Endothelial cell of umbilical vein (primary cell): Measurements from ENCODE around the gene SEMA4F. TPM values are rescaled to one million over a fixed set of nuclear protein-coding genes. Genes with fewer than 3 reads are reported as not detected.

Experiments
- BruUV-seq: library from RNA; stranded (reverse); fragments of 400-500 nt; replicated peaks from 2 replicates; lab custom pipeline; 2021; lab: Mats Ljungman, UMichigan
- CTCF ChIA-PET: fragments of 300-600, 350-600 bp; sonication (Branson Sonifier 250); formaldehyde crosslinking; loops from one replicate; lab custom pipeline; 2021; ENCODE audit warnings: antibody characterized with exemption, inconsistent platforms; lab: Charles Lee
- POLR2A ChIA-PET: fragments of 300-600, 350-600 bp; sonication (Branson Sonifier 250); formaldehyde crosslinking; loops from one replicate; lab custom pipeline; 2021; ENCODE audit warnings: antibody characterized with exemption, inconsistent platforms; lab: Charles Lee
- DNase-seq: peaks from one replicate; pipeline ENCODE4 v3.0.0-alpha.2; 2011; ENCODE audit warnings: low read depth, low spot score
- FAIRE-seq: peaks from 2 replicates; lab custom pipeline; 2011; peaks lifted over from hg19 to GRCh38; lab: Jason Lieb, UNC
- H2AFZ ChIP-seq: 2 replicates; pipeline ENCODE4 v1.6.0; 2012; ENCODE audit warnings: low read depth, low read length, control low read depth, inconsistent platforms
- H3K27ac ChIP-seq: 2 replicates; pipeline ENCODE4 v1.5.1; 2011; ENCODE audit warnings: low read depth, mild to moderate bottlenecking, control low read depth, low read length, moderate library complexity; ENCODE audit not compliant: insufficient read depth
- H3K27me3 ChIP-seq, 2 experiments: 2 replicates each; pipeline versions ENCODE4 v1.6.0 to v1.6.1; 2011; ENCODE audit warnings: low read length in 2 of 2, mixed read lengths in 1 of 2; ENCODE audit not compliant: control insufficient read depth in 2 of 2, insufficient read depth in 2 of 2
- H3K36me3 ChIP-seq, 2 experiments: 2 replicates in 1 of 2; 3 replicates in 1 of 2; pipeline ENCODE4 v1.5.1; 2011; ENCODE audit warnings: low read length in 2 of 2, mild to moderate bottlenecking in 1 of 2, moderate library complexity in 1 of 2; ENCODE audit not compliant: control insufficient read depth in 2 of 2, insufficient read depth in 2 of 2; ENCODE audit errors: extremely low read depth in 1 of 2
- H3K4me1 ChIP-seq: 3 replicates; pipeline ENCODE4 v1.5.1; 2011; ENCODE audit warnings: mild to moderate bottlenecking, low read length; ENCODE audit not compliant: control insufficient read depth, insufficient read depth; ENCODE audit errors: extremely low read depth
- H3K4me2 ChIP-seq: 2 replicates; pipeline ENCODE4 v1.6.1; 2011; ENCODE audit warnings: low read length, control low read depth, mixed read lengths; ENCODE audit not compliant: insufficient read depth
- H3K4me3 ChIP-seq, 3 experiments: fragments of 200-600 bp in 1 of 3; sonication (generic), shearing (Covaris generic) in 1 of 3; replicated peaks in 1 of 3; 2 replicates each; pipeline ENCODE4 v1.5.1; 2011 to 2016; ENCODE audit warnings: control low read depth in 3 of 3, low read length in 3 of 3, mild to moderate bottlenecking in 2 of 3, inconsistent platforms in 1 of 3, low read depth in 1 of 3, moderate library complexity in 1 of 3; ENCODE audit not compliant: insufficient read depth in 1 of 3
- H3K79me2 ChIP-seq: 2 replicates; pipeline ENCODE4 v1.6.0; 2012; ENCODE audit warnings: low read length, inconsistent platforms; ENCODE audit not compliant: control insufficient read depth, insufficient read depth
- H3K9ac ChIP-seq: replicated peaks from 2 replicates; pipeline ENCODE3; 2011; ENCODE audit warnings: low read length, control low read depth; ENCODE audit not compliant: insufficient read depth; ENCODE audit errors: extremely low read depth
- H3K9me1 ChIP-seq: replicated peaks from 3 replicates; pipeline ENCODE4 v1.6.0; 2011; ENCODE audit warnings: mild to moderate bottlenecking, low read length; ENCODE audit not compliant: control insufficient read depth, insufficient read depth; ENCODE audit errors: extremely low read depth
- H3K9me3 ChIP-seq: replicated peaks from 2 replicates; pipeline ENCODE4 v1.5.1; 2012; ENCODE audit warnings: low read length, inconsistent platforms; ENCODE audit not compliant: control insufficient read depth, insufficient read depth
- H4K20me1 ChIP-seq: replicated peaks from 2 replicates; pipeline ENCODE3; 2011; ENCODE audit warnings: mild to moderate bottlenecking, low read length; ENCODE audit not compliant: control insufficient read depth, insufficient read depth; ENCODE audit errors: extremely low read depth
- EZH2 ChIP-seq: IDR thresholded peaks from 2 replicates; pipeline ENCODE4 v1.6.1; 2012; ENCODE audit warnings: borderline replicate concordance, low read depth, mild to moderate bottlenecking, moderate library complexity, low read length, inconsistent platforms; ENCODE audit not compliant: severe bottlenecking
- FOS ChIP-seq: IDR thresholded peaks from 2 replicates; pipeline ENCODE4 v1.6.1; 2011; ENCODE audit warnings: mild to moderate bottlenecking, low read length, moderate library complexity, borderline replicate concordance; ENCODE audit not compliant: insufficient read depth
- GATA2 ChIP-seq: IDR thresholded peaks from 2 replicates; pipeline ENCODE4 v1.7.0; 2011; ENCODE audit warnings: low read depth, mild to moderate bottlenecking, moderate library complexity, mixed read lengths, low read length; ENCODE audit not compliant: insufficient read length, insufficient read depth
- JUN ChIP-seq: IDR thresholded peaks from 2 replicates; pipeline ENCODE4 v1.6.1; 2011; ENCODE audit warnings: borderline replicate concordance, low read depth; ENCODE audit not compliant: insufficient read length, insufficient read depth
- MYC ChIP-seq: IDR thresholded peaks from one replicate; pipeline ENCODE4 v1.6.1; 2011; ENCODE audit warnings: mild to moderate bottlenecking, low read depth, low read length
- POLR2A ChIP-seq: IDR thresholded peaks from 2 replicates; pipeline ENCODE4 v1.6.1; 2012; ENCODE audit warnings: low read depth, mild to moderate bottlenecking, control low read depth, low read length
- POLR2AphosphoS5 ChIP-seq: IDR thresholded peaks from 2 replicates; pipeline ENCODE4 v1.6.1; 2012; ENCODE audit warnings: low read depth, mild to moderate bottlenecking, control low read depth, low read length, moderate library complexity; ENCODE audit not compliant: insufficient read depth
- dilution Hi-C: fragments of 300-500 bp; cut with MboI; formaldehyde crosslinking; loops from one replicate; pipeline ENCODE4 v1.15.0; 2019; ENCODE audit warnings: low sequenced_read_pairs; ENCODE audit not compliant: extremely low pct_ligation_motif_present
- intact Hi-C: fragments of 100-400 bp; cut with micrococcal nuclease; formaldehyde crosslinking; loops from one replicate; pipeline ENCODE4 v1.10.0; 2022
- polyA plus RNA-seq, 4 experiments: library from polyadenylated mRNA; depleted of rRNA in 3 of 4; stranded (reverse) in 3 of 4; unstranded in 1 of 4; fragments of >200 nt; gene quantifications; 2 replicates each; pipeline versions ENCODE4 v1.2.1 to v1.2.3, GENCODE V29; 2011 to 2012; ENCODE audit warnings: missing spikeins in 1 of 4
- total RNA-seq: library from RNA; stranded (reverse); gene quantifications from 2 replicates; pipeline ENCODE4 v1.2.3, GENCODE V29; 2021
- TF ChIP-seq, protein P1 (sequence below), 2 donors: IDR thresholded peaks; 1 replicate in 1 of 2; 2 replicates in 1 of 2; pipeline ENCODE4 v1.5.1; 2011; ENCODE audit warnings: low read length in 2 of 2, mild to moderate bottlenecking in 2 of 2, moderate library complexity in 2 of 2, control low read depth in 1 of 2, inconsistent platforms in 1 of 2, low read depth in 1 of 2; ENCODE audit not compliant: insufficient read depth in 1 of 2; ENCODE audit errors: extremely low read depth in 1 of 2
- TF ChIP-seq, protein P2 (sequence below): IDR thresholded peaks from 2 replicates; pipeline ENCODE4 v1.6.1; 2011; ENCODE audit not compliant: insufficient read depth, insufficient read length

SEMA4F gene
- total and polyA plus RNA-seq, 2 donors (not counting 3 experiments of a cell fraction or from before 2014, with no cell fraction given) = 5.3 to 6.0 TPM

DNA sequence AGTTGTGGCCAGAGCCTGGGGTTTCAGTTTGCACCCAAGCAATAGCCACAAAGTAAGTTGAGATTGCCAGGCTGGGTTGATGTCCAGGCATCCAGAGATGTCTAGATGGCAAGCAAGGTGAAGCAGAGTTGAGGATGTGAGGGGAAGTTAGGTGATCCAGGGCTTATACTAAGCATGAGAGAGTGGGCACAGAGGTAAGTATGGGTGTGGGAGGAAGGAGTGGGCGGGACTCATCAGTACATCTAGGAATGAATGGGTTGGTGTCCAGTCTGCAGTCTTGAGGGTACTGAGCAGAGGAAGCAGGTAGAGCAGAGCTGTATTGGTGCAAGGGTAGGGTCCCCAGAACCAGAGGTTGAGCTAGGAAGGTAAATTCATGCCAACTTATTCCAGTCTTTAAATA is 1.5 kb downstream of the SEMA4F start:
- Histone ChIP-seq H3K9me3 (no peaks in the 10 kb centered on the region), H2AFZ (no peak overlapping the region), H3K4me2 (no peak overlapping the region), H3K36me3 (no peaks in the 10 kb centered on the region), H3K9me1 (no peaks in the 10 kb centered on the region), H4K20me1 (no peaks in the 10 kb centered on the region), H3K9ac (no peak overlapping the region), H3K27me3 (no peaks in the 10 kb centered on the region), H3K27ac (no peak overlapping the region), H3K79me2 (no peaks in the 10 kb centered on the region), H3K4me1 (peaks cover 8% of the 10 kb centered on the region), H3K4me3 (no peak overlapping the region)
- DNase-seq (no peak), FAIRE-seq (no peak)
- no TSS peak for BruUV-seq
- ChIA-PET CTCF (no interaction called here), POLR2A (no interaction called here)
- dilution Hi-C loops (no loop called here), intact Hi-C loops (no loop called here)
- TF ChIP-seq, protein P1, sequence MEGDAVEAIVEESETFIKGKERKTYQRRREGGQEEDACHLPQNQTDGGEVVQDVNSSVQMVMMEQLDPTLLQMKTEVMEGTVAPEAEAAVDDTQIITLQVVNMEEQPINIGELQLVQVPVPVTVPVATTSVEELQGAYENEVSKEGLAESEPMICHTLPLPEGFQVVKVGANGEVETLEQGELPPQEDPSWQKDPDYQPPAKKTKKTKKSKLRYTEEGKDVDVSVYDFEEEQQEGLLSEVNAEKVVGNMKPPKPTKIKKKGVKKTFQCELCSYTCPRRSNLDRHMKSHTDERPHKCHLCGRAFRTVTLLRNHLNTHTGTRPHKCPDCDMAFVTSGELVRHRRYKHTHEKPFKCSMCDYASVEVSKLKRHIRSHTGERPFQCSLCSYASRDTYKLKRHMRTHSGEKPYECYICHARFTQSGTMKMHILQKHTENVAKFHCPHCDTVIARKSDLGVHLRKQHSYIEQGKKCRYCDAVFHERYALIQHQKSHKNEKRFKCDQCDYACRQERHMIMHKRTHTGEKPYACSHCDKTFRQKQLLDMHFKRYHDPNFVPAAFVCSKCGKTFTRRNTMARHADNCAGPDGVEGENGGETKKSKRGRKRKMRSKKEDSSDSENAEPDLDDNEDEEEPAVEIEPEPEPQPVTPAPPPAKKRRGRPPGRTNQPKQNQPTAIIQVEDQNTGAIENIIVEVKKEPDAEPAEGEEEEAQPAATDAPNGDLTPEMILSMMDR (IDR thresholded peaks at IDR 0.05; ENCODE audit: extremely low read depth in 1 of 2, insufficient read depth in 1 of 2, low read depth in 1 of 2, low read length in 2 of 2) = no peak
- no peak for TF ChIP-seq GATA2
- TF ChIP-seq, protein P2, sequence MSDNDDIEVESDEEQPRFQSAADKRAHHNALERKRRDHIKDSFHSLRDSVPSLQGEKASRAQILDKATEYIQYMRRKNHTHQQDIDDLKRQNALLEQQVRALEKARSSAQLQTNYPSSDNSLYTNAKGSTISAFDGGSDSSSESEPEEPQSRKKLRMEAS = no peak
- no peak for TF ChIP-seq FOS
- TF ChIP-seq POLR2A = no peak
- no peak for TF ChIP-seq POLR2AphosphoS5
- no peak for TF ChIP-seq JUN
- no peak for TF ChIP-seq EZH2
- no peak for TF ChIP-seq MYC
